Right cardiac atrium (tissue), 5 donors: ENCODE data around the gene SMIM36. TPM values are rescaled to one million over a fixed set of nuclear protein-coding genes. Genes with fewer than 3 reads are reported as not detected.
"Not testable (repeated sequence)": the region's sequence is repeated elsewhere in the genome, so short reads cannot be mapped to it uniquely, and the experiment has no call there.

Experiments
- ATAC-seq, 2 donors: fragments of 200-7000 bp; cut with Tn5 transposase; one replicate each; pipeline versions ENCODE4 v1.8.0 to v1.9.1; 2020; ENCODE audit warnings: moderate library complexity in 2 of 2, mild to moderate bottlenecking in 1 of 2
- DNase-seq, 3 donors: peaks; one replicate each; pipeline ENCODE4 v3.0.0-alpha.2; 2020
- H3K27ac ChIP-seq: one replicate; pipeline ENCODE4 v1.5.1; 2013; ENCODE audit warnings: mild to moderate bottlenecking, low read length, control low read depth, moderate library complexity
- H3K27me3 ChIP-seq: one replicate; pipeline ENCODE4 v1.6.1; 2013; ENCODE audit not compliant: control insufficient read depth, insufficient read depth
- H3K4me1 ChIP-seq: one replicate; pipeline ENCODE4 v1.6.1; 2013; ENCODE audit warnings: low read length; ENCODE audit not compliant: control insufficient read depth, insufficient read depth
- H3K4me3 ChIP-seq: one replicate; pipeline ENCODE4 v1.5.1; 2013; ENCODE audit warnings: low read length, control low read depth
- H3K9me3 ChIP-seq: one replicate; pipeline ENCODE4 v1.6.1; 2013; ENCODE audit warnings: low read length; ENCODE audit not compliant: control insufficient read depth
- WGBS: extraction: QIAGEN DNeasy Blood & Tissue Kit; methylation state at CpG from one replicate; pipeline ENCODE4 v1.1.7; 2013; 5-methylcytosine and 5-hydroxymethylcytosine counted together
- intact Hi-C, 4 donors: fragments of 100-400 bp; cut with DNase I; formaldehyde crosslinking; loops; one replicate each; pipeline versions ENCODE4 v1.11.0 to v1.14.0; 2022 to 2023
- polyA plus RNA-seq: library from polyadenylated mRNA; stranded (reverse); fragments of 200-250 nt; gene quantifications from one replicate; pipeline ENCODE4 v1.2.3, GENCODE V29; 2013
- total RNA-seq, 4 donors: library from RNA; stranded (reverse); fragmentation: NEBNext Ultra II Directional; extraction: Animal tissue kit (Norgen Biotek cat#: 25700); gene quantifications; one replicate each; pipeline ENCODE4 v1.2.1, GENCODE V29; 2021
- donor health status: healthy with polysubstance abuse.
- donor health status: DM: no; HTN: yes; CAD: no.
- donor health status: DM: no; HTN: no; CAD: no.
- donor health status: DM: no; HTN: yes; CAD: no; lungs with severe emphysema.
- donor health status: DM: yes; HTN: yes; CAD: no.

The SMIM36 gene
- total and polyA plus RNA-seq, 5 donors: not detected

- ATAC-seq: no peak
- Histone ChIP-seq H3K27ac (no peak overlapping the region), H3K4me1 (peaks cover 7% of the 10 kb centered on the region), H3K27me3 (no peaks in the 10 kb centered on the region), H3K9me3 (no peaks in the 10 kb centered on the region), H3K4me3 (no peak overlapping the region)
- WGBS: 91% methylated on average over 4 of the region's 4 CpGs
- intact Hi-C loops: no loop called here
- no peak for DNase-seq
Observed at GRCh38 chr17:55409030-55409800, 102.0 kb downstream of the SMIM36 start.

DNA sequence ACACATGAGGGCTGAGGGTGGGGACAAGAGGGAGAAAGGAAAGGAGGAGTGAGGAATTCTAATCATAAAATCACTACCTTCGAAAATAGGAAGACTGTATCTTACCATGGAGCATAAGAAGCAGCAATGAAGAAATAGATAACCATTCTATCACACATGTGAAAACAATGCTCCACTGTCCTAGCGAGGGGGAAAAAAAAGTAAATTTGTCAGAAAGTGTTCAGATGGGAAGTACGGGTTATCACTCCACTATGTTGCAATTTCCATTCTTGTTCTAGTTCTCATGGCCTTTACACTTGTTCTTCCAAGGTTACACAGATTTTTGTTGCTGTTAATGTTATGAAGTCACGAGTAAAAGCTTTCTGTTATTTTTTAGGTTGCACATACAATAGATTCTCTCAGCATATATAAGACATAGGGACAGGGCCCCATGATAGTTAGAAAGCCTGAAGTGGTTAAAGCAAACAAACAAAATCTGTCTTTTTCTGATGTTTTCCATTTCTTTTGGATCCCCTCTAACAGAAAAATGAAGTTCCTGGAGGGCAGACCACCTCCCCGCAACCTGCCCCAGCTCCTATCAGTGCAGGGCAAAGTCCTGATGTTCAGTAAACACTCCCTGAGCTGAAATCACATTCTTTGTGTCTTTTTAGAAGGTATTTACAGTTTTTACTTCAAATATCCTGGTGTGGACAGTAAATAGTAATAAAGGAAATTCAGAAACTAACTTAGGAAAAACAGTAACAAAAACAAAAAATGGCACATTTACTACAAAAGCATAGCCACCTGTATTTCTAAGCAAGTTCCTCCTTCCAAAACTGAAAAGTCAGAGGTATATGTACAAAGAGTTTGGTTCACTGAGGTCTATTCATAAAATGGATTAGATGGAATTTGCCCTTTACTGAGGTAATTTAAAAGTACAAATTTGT lies 103.3 kb downstream of the SMIM36 start:
- H3K4me1 ChIP-seq: peaks cover 7% of the 10 kb centered on the region
- no peak for DNase-seq
- H3K27me3 ChIP-seq: no peaks in the 10 kb centered on the region
- no peaks in the 10 kb centered on the region for H3K9me3 ChIP-seq
- 63% methylated on average over 5 of the region's 5 CpGs for WGBS
- H3K27ac ChIP-seq: no peak overlapping the region
- no peak overlapping the region for H3K4me3 ChIP-seq
- intact Hi-C loops: no loop called here
- ATAC-seq: peak in 1 of 2 donors; percentile 72

- Histone ChIP-seq H3K9me3 (no peaks in the 10 kb centered on the region), H3K4me1 (peaks cover 4% of the 10 kb centered on the region), H3K27ac (no peak overlapping the region), H3K4me3 (no peak overlapping the region), H3K27me3 (no peaks in the 10 kb centered on the region)
- intact Hi-C loops: no loop called here
- WGBS: 91% methylated on average over 1 of the region's 1 CpG
- ATAC-seq: no peak
- no peak for DNase-seq
Observed at GRCh38 chr17:55405600-55405999, 105.7 kb downstream of the SMIM36 start.

DNA sequence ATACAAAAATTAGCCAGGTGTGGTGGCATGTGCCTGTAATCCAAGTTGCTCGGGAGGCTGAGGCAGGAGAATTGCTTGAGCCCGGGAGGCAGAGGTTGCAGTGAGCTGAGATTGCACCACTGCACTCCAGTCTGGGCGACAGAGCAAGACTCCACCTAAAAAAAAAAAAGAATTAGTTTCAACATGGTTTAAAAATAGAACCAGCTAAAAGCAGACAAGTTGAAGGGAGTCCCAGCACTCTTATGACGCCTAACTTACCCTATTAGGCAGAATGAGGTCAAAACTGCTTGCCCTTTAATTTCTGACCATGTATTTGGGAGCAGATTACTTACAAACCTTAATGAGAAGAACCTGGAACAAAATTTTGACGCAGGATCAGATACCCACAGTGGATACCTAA lies 107.1 kb downstream of the SMIM36 start:
- DNase-seq, H3K4me1 ChIP-seq, H3K9me3 ChIP-seq, H3K4me3 ChIP-seq, intact Hi-C loops, H3K27ac ChIP-seq, H3K27me3 ChIP-seq, ATAC-seq: not testable (repeated sequence)
- WGBS: 79% methylated on average over 5 of the region's 5 CpGs

GRCh38 chr17:55402374-55402773 lies 108.9 kb downstream of the SMIM36 start:
- ATAC-seq (no peak), DNase-seq (no peak)
- WGBS: 89% methylated on average over 4 of the region's 4 CpGs
- intact Hi-C loops: no loop called here
- Histone ChIP-seq H3K4me3 (no peak overlapping the region), H3K4me1 (peaks cover 2% of the 10 kb centered on the region), H3K9me3 (no peaks in the 10 kb centered on the region), H3K27me3 (no peaks in the 10 kb centered on the region), H3K27ac (no peak overlapping the region)

Other genes with a start within 250 kb of the SMIM36 start
- 10 to 100 TPM; 35.6 to 56.6 (median 49.7) TPM for gene HLF, start 246.5 kb downstream of the SMIM36 start, total RNA-seq
- 17.0 TPM for gene HLF, start 246.5 kb downstream of the SMIM36 start, polyA plus RNA-seq
- gene MMD, start 89.6 kb downstream of the SMIM36 start, total RNA-seq: 10 to 100 TPM; 10.3 to 19.0 (median 11.5) TPM
- gene MMD, start 89.6 kb downstream of the SMIM36 start, polyA plus RNA-seq: 10.5 TPM
- gene TMEM100, start 211.4 kb upstream of the SMIM36 start, total RNA-seq: 10 to 100 TPM; 24.7 to 37.2 (median 31.0) TPM
- 13.2 TPM for gene TMEM100, start 211.4 kb upstream of the SMIM36 start, polyA plus RNA-seq
- 10 to 100 TPM; 11.9 to 17.6 (median 15.9) TPM for gene PCTP, start 239.6 kb upstream of the SMIM36 start, total RNA-seq
- 15.0 TPM for gene PCTP, start 239.6 kb upstream of the SMIM36 start, polyA plus RNA-seq